A204.1 (cell line): Measurements from ENCODE around the gene COA7.

Experiments used
- FAIRE-seq: peaks from 2 replicates; lab custom pipeline; 2012; peaks lifted over from hg19 to GRCh38; lab: Jason Lieb, UNC

The COA7 gene

DNA sequence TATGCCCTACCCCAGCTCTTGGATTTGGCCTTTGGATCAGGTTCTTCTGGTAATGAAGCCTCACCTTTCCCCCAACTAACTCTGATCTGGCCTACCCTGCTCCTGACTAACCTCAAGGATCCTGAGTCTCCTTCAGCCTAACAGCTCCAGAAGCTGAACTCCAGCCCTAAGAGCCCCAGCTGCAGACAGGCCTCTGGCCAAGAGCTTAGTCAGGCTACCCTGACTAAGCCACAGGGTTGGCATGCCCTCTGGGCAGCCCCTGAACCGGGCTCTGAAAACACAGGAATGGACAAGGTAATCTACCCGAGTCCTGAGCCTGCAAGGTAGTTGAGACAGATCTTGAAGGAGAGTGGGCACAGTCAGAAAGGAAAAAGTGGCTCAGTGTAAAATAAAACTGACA, 29.4 kb downstream of the COA7 start:
- no peak for FAIRE-seq

DNA sequence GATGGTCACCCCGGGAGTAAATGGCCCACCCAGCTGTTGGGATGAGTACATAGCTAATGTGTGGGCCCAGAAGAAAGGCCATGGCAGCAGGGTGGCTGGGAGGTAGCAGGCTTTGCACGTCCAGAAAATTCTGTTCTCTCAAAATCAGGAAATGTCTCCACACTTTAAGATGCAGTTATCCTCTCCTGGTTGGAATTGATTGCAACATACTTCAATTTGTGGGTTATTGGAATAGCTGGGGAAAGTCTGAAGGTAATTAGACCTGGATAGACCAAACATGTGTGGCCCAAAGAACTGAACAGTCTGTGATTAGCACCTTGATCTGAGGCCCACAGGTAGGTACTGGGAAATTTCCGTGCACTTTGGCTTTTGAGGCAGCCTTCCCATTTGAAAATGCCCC, 30.2 kb downstream of the COA7 start:
- no peak for FAIRE-seq

DNA sequence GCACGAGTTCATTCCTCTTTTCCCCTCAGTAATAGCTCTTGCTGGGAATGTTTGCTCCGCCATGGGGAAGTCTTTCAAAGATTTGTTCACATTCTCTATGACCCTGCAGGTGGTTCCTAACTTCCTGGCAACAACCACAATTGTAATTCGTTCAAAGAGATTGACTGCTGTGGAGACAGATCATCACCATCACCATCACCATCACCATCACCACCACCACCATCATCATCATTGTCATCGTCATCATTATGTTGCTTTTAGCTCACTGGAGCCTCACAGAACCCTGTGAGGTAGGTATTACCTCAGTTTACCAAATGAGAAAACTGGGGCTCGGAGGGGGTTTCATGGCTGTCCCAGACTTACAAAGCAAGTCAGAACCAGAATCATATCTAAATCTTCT, 30.9 kb downstream of the COA7 start:
- FAIRE-seq, result no peak

GRCh38 chr1:52665006-52665941, 32.9 kb downstream of the COA7 start:
- FAIRE-seq, result no peak

GRCh38 chr1:52663716-52664115, 34.4 kb downstream of the COA7 start:
- FAIRE-seq, result no peak

GRCh38 chr1:52662645-52663313, 35.4 kb downstream of the COA7 start:
- no peak for FAIRE-seq

GRCh38 chr1:52660807-52661206, 37.3 kb downstream of the COA7 start:
- FAIRE-seq, result no peak

DNA sequence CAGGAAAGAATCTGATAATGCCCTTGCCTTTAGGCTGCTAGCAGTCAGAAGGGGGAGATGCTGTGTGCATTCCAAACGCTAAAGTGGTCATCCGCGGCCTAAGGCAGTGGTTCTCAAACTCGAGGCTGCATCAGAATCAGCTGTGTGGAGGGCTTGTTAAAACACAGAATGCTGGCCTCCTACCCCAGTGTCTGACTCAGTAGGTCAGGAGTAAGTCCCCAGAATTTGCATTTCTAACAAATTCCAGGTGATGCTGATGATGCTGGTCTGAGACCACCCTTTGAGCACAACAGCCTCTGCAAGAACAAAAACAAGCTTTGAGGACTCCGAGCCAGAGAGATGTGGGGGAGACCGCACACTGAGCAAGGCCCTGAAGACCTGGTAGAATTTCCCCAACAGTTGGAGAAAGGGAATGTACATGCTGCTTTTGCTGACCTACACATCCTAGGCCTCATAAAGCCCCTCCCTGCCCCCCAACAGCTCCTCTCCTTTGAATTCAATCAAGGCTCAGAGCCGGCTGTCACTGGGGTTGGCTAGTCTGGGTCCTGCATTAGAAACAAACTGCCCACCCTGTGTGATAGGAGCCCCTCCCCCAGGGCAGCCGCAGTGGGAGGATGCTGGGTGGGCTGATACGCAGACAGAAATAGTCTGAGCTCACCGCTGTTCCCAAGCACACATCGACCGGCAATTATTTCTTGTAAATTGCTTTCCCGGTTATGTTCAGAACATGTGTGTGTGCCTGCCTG, 38.1 kb downstream of the COA7 start:
- no peak for FAIRE-seq

DNA sequence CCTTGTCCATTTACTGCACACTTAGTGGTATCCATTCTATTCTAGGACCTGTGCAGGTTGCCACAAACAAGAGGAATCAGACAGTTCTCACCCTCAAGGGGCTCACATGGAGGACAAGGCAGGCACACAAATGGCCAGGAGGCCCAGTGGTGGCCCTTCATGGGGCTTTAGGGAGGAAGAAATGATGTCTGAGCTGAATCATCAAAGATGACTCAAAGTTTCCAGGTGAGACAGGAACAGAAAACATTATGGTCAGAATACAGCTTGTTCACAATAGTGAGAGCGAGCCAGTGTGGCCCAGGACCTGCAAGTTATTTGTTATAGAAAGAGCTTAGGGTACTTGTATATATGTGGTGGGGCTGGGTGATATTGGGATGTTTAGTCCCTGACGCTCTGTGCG, 38.8 kb downstream of the COA7 start:
- FAIRE-seq, result no peak

DNA sequence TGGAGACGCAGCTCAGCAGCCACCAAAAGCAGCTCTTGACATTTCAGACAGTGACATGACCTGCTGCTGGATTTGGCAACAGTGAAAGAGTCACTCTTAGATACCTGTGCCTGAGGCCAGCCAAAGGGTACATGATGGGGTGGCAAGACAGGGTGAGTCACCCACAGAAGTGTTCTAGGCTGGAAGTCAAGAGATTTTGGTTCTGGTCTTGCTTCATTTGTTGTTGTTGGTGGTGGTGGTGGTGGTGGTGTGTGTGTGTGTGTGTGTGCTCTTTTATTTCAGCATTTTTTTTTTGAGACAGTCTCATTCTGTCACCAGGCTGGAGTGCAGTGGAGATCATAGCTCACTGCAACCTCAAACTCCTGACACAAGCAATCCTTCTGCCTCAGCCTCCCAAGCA, 39.4 kb downstream of the COA7 start:
- FAIRE-seq, result no peak

DNA sequence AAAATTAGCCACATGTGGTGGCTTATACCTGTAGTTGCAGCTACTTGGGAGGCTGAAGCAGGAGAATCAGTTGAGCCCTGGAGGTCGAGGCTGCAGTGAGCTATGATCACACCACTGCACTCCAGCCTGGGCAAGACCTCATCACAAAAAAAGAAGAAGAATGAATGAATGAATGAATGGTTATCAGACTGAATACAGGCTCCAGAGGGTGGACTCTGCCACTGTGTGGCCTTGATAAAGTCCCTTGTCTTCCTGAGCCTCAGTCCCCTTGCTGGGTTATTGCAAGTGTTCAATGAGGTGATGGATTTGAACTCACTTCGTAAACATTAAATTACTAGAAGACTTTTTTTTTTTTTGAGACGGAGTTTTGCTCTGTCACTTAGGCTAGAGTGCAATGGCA, 40.4 kb downstream of the COA7 start:
- no peak for FAIRE-seq

GRCh38 chr1:52654063-52654462, 44.1 kb downstream of the COA7 start:
- no peak for FAIRE-seq

DNA sequence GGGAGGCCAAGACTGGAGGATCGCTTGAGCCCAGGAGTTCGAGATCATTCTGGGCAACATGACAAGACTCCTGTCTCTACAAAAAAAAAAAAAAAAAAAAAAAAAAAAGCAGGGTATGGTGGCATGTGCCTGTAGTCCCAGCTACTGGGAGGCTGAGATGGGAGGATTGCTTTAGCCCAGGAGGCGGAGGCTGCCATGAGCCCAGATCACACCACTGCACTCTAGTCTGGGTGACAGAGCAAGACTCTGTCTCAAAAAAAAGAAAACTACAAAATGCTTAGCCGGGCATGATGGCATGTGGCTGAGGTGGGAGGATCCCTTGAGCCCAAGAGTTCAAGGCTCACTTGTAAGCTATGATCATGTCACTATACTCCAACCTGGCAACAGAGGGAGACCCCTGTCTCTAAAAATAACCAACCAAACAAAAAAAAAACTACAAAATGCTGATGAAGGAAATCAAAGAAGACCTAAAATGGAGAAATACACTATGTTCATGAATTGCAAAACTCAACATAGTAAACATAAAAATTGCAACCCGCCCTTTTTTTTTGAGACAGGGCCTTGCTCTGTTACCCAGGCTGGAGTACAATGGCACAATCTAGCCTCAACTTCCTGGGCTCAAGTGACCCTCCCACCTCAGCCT, 44.8 kb downstream of the COA7 start:
- no peak for FAIRE-seq

DNA sequence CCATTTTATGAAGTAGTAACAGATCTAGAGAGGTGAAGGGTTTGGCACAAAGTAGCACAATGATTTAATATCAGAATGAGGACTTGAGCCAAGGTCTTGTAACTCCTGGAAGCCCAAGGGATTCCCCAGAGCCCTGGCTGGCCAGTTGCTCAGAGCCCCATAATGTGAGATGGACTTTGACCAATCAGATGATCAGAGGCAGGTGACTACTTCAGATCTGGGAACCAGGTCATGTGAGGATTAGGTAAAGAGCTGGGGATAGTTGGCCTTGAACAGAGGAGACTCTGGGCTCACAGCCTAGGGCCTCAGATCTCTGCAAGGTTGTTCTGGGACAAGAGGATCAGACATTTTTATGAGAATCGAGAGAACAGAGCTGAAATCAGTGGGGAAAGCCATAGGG, 46.2 kb downstream of the COA7 start:
- FAIRE-seq, result no peak

DNA sequence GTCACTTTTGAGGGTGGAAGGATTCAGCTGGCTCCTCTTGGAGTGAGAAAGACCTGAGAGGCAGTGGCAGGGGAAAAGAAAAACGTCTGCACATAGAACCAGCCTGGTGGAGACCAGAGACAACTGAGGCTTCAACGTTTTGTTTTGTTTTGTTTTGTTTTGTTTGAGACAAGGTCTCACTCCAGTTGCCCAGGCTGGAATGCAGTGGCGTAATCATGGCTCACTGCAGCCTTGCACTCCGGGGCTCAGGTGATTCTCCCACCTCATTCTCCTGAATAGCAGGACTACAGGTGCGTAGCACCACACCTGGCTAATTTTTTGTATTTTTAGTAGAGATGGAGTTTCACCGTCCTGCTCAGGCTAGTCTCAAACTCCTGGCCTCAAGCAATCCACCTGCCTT, 52.9 kb downstream of the COA7 start:
- FAIRE-seq, result no peak

DNA sequence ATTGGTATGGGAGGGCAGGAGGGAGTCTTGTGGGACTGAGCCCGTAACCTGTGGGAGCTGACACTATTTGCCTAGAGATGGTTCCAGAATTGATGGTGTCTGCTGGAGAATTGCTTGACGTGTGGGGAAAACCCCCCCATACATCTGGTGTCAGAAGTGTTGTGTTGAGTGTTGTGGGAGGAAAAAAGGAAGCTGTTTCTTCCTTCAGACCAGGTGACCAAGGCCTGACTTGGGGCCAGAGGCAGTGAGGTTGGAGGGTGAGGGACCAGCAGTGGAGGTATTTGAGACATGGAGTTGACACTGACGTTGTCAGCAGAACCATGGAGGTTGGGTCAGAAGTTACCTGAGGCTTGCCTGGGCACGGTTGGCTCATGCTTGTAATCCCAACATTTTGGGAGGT, 56.8 kb downstream of the COA7 start:
- no peak for FAIRE-seq

- FAIRE-seq, result no peak
These were observed 57.5 kb downstream of the COA7 start for GRCh38 chr1:52640697-52641096.

DNA sequence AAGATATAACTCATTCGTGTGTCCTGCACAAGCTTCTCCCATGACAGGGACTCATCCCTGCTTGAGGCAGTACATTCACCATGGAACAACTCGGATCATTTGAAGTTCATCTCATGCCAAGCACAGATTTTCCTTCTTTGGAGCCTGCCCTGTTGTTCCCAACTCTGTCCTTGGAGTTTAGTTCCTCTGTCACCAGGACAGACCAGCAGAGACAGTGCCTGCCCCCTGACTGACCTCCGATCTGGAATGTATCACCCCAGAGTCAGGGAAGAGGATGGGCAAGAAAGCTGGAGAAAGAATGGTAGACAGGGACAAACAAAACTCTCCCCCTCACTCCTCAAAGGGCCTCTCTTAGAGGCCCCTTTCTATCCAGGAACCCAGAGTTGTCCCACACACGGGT, 60.2 kb downstream of the COA7 start:
- FAIRE-seq, result no peak

GRCh38 chr1:52636721-52637695, 61.1 kb downstream of the COA7 start:
- no peak for FAIRE-seq

DNA sequence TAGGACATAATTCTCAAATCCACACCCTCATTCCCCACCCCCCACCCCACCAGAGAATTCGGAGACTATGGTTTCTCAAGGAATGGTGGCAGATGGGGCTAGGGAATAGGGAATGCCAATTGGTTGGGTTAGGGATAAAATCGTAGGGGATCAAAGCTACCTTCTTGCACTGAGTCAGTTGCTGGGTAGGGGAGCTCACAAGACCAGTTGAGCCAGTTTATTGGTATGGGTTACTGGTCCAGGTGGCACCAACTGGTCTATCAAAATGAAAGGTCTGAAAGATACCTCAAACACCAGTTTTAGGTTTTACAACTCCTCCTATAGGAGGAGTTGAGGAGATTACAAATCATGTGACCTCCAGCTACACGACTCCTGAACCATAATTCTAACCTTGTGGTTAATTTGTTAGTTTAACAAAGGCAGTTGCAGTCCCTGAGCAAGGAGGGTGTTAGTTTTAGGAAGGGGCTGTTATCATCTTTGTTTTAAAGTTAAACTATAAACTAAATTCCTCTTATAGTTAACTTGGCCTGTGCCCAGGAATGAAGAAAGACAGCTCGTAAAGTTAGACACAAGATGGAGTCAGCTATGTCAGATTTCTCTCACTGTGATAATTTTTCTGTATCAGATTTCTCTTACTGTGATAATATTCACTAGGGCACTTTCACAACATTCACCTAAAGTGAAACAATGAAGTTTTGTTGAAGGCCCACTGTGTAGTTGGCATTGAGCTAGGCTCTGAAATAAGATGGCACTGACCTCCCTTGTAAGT, 62.6 kb downstream of the COA7 start:
- no peak for FAIRE-seq
